Heart right ventricle (tissue), 16 donors: ENCODE measurements around the gene SLC39A11. TPM values are rescaled to one million over a fixed set of nuclear protein-coding genes. Genes with fewer than 3 reads are reported as not detected.

Source experiments
- ATAC-seq, 8 donors: fragments of 200-7000 bp; cut with Tn5 transposase; one replicate each; pipeline ENCODE4 v1.9.1; 2020; ENCODE audit warnings: mild to moderate bottlenecking in 8 of 8, moderate library complexity in 8 of 8, moderate number of reproducible peaks in 1 of 8
- DNase-seq, 2 donors: peaks; one replicate each; pipeline ENCODE4 v3.0.0-alpha.2; 2020
- H3K27ac ChIP-seq, 10 donors: fragments of 200-600 bp; sonication (generic) in 2 of 10; one replicate each; pipeline versions ENCODE4 v1.5.0 to v1.8.0; 2020 to 2022; ENCODE audit warnings: mild to moderate bottlenecking in 3 of 10
- H3K27me3 ChIP-seq, 7 donors: fragments of 200-600 bp; one replicate each; pipeline ENCODE4 v1.8.0; 2021 to 2022; ENCODE audit warnings: mild to moderate bottlenecking in 2 of 7
- H3K36me3 ChIP-seq, 9 donors: fragments of 200-600 bp; sonication (generic) in 1 of 9; one replicate each; pipeline versions ENCODE4 v1.5.0 to v1.8.0; 2020 to 2022; ENCODE audit warnings: mild to moderate bottlenecking in 2 of 9
- H3K4me1 ChIP-seq, 9 donors: fragments of 200-600 bp; sonication (generic) in 1 of 9; one replicate each; pipeline versions ENCODE4 v1.5.0 to v1.8.0; 2020 to 2022; ENCODE audit warnings: mild to moderate bottlenecking in 4 of 9
- H3K4me3 ChIP-seq, 10 donors: fragments of 200-600 bp; sonication (generic) in 2 of 10; one replicate each; pipeline versions ENCODE4 v1.5.0 to v1.8.0; 2020 to 2022; ENCODE audit warnings: mild to moderate bottlenecking in 7 of 10, moderate library complexity in 2 of 10
- H3K9me3 ChIP-seq, 11 donors: fragments of 200-600 bp in 10 of 11; sonication (generic) in 2 of 11; one replicate each; pipeline versions ENCODE4 v1.5.0 to v1.8.0; 2013 to 2022; ENCODE audit warnings: mild to moderate bottlenecking in 2 of 11, control low read depth in 1 of 11, moderate library complexity in 1 of 11
- CTCF ChIP-seq, 9 donors: fragments of 200-600 bp; sonication (generic) in 2 of 9; IDR thresholded peaks; one replicate each; pipeline versions ENCODE4 v1.5.0 to v1.8.0; 2021 to 2022; ENCODE audit warnings: antibody characterized with exemption in 9 of 9, mild to moderate bottlenecking in 5 of 9, moderate library complexity in 1 of 9
- WGBS, 2 donors: extraction: QIAGEN DNeasy Blood & Tissue Kit; methylation state at CpG; one replicate each; pipeline ENCODE4 v1.1.7; 2013; ENCODE audit warnings: inconsistent platforms in 1 of 2; 5-methylcytosine and 5-hydroxymethylcytosine counted together
- intact Hi-C, 10 donors: fragments of 100-400 bp; cut with DNase I; formaldehyde crosslinking; loops; one replicate each; pipeline versions ENCODE4 v1.11.1 to v1.14.2; 2022
- polyA plus RNA-seq, 2 donors: library from polyadenylated mRNA; stranded (reverse); fragments of 200-250 nt; gene quantifications; one replicate each; pipeline ENCODE4 v1.2.3, GENCODE V29; 2013
- total RNA-seq, 10 donors: library from RNA; stranded (reverse); fragmentation: NEBNext Ultra II Directional in 3 of 10; extraction: Animal tissue kit (Norgen Biotek cat#: 25700) in 3 of 10; gene quantifications; one replicate each; pipeline versions ENCODE4 v1.2.1 to v1.2.4, GENCODE V29; 2021 to 2023
- donor health status: Arrhythmogenic right ventricular cardiomyopathy.
- donor health status: ischemic (EF 13 %, LVEDD 7.1; RV severe dilation, severe dysfunction).
- donor health status: healthy with polysubstance abuse.
- donor health status: DM: no; HTN: yes; CAD: no.
- donor health status: DM: no; HTN: no; CAD: no.
- donor health status: ischemic (EF 25% LVEDD 6.9; RV normal size, moderate dysfunction).
- donor health status: ischemic (EF 25% LVEDD 5.7; RV mildly dilated, moderate dysfunction).
- donor health status: healthy.
- donor health status: DM: yes; HTN: yes; CAD: no.
- donor health status: Ischemic cardiomyopathy.
- donor health status: ischemic (EF 35%, LVEDD 5.7; RV mildly dilated, moderate dysfunction).
- donor health status: nonischemic (EF 11% LVEDD 7.7; RV severe dilation, severe dysfunction).
- donor health status: DM: yes; HTN: yes; CAD: no.
- donor health status: PGD.
- donor health status: ischemic (EF 29% LVEDD 5.4; RV normal size, mild dysfunction).
- donor health status: nonischemic (EF 23%, LVEDD 6.1; RV moderate dilation, normal function).

The SLC39A11 gene
- total and polyA plus RNA-seq, 12 donors = 2.4 to 11.3 (median 6.4) TPM

DNA sequence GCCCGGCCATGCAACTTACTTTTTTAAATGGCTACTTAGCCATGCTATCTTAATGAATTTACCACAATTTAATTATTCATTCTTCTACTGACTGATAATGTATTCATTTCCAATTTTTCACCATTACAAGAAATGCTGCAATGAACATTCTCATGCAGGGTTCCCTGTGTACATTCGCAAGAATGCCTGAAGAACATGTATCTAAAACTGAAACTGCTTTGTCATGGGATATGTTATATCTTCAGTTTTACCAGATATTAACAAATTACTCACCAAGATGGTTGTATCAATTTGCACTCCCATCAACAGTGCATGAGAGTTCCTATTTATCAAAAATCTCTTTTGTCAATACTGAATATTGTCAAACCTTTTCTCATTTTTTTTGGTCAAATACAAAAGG lies 100.8 kb downstream of the SLC39A11 start:
- ATAC-seq (no peak), DNase-seq (no peak)
- no peak overlapping the region for H3K4me3 ChIP-seq
- no peak overlapping the region for H3K27ac ChIP-seq
- H3K27me3 ChIP-seq = no peaks in the 10 kb centered on the region
- intact Hi-C loops = loop anchor here in 1 of 10 donors (5.0 kb wide), 1 partner anchor 166 kb away; no protein-coding TSS in a partner anchor
- H3K4me1 ChIP-seq = no peaks in the 10 kb centered on the region
- no peak for TF ChIP-seq CTCF (IDR thresholded peaks at IDR 0.05)
- H3K9me3 ChIP-seq = peaks cover 0 to 9% (median 0%) of the 10 kb centered on the region in 11 donors
- 96 to 98% methylated on average over 2 of the region's 2 CpGs for WGBS, 2 donors
- no peaks in the 10 kb centered on the region for H3K36me3 ChIP-seq

GRCh38 chr17:72989074-72989610 lies 103.3 kb downstream of the SLC39A11 start:
- TF ChIP-seq CTCF (IDR thresholded peaks at IDR 0.05) = no peak
- Histone ChIP-seq H3K36me3 (no peaks in the 10 kb centered on the region), H3K4me1 (peaks cover 0 to 9% (median 0%) of the 10 kb centered on the region in 9 donors), H3K4me3 (no peak overlapping the region), H3K9me3 (no peaks in the 10 kb centered on the region), H3K27ac (no peak overlapping the region), H3K27me3 (no peaks in the 10 kb centered on the region)
- no peak for DNase-seq
- 81 to 83% methylated on average over 6 of the region's 6 CpGs for WGBS, 2 donors
- ATAC-seq = no peak
- intact Hi-C loops = loop anchor here in 8 of 10 donors (5.0 to 10.0 kb wide), 4 partner anchors 103 to 264 kb away; partner anchors contain the start of gene SLC39A11 (in 1 of the 8)

GRCh38 chr17:72988451-72988850 lies 104.0 kb downstream of the SLC39A11 start:
- no peaks in the 10 kb centered on the region for H3K36me3 ChIP-seq
- ATAC-seq (no peak), DNase-seq (no peak)
- no peak overlapping the region for H3K4me3 ChIP-seq
- TF ChIP-seq CTCF (IDR thresholded peaks at IDR 0.05) = no peak
- H3K4me1 ChIP-seq = peaks cover 0 to 9% (median 0%) of the 10 kb centered on the region in 9 donors
- no peaks in the 10 kb centered on the region for H3K27me3 ChIP-seq
- WGBS, 2 donors = 96% methylated on average over 5 of the region's 5 CpGs
- no peaks in the 10 kb centered on the region for H3K9me3 ChIP-seq
- intact Hi-C loops = loop anchor here in 8 of 10 donors (5.0 to 10.0 kb wide), 4 partner anchors 104 to 264 kb away; partner anchors contain the start of gene SLC39A11 (in 1 of the 8)
- H3K27ac ChIP-seq = no peak overlapping the region

DNA sequence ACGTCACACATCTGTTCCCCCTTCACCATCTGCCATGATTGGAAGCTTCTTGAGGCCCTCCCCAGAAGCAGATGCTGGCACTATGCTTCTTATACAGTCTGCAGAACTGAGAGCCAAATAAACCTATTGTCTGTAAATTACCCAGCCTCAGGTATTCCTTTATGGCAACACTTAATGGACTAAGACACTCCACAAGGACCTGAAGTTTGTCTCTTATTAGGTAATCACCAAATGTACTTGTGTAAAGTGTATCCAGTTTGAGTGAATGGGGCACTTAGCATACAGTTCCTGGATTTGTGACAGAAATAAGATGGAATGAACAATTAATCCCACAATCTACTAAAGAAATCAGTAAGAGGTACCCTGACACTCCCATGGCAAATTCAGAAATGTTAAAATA lies 105.3 kb downstream of the SLC39A11 start:
- ATAC-seq (no peak), DNase-seq (no peak)
- TF ChIP-seq CTCF (IDR thresholded peaks at IDR 0.05) = no peak
- Histone ChIP-seq H3K4me3 (no peak overlapping the region), H3K27ac (no peak overlapping the region), H3K27me3 (no peaks in the 10 kb centered on the region), H3K36me3 (no peaks in the 10 kb centered on the region), H3K9me3 (no peaks in the 10 kb centered on the region), H3K4me1 (peaks cover 0 to 9% (median 0%) of the 10 kb centered on the region in 9 donors)
- intact Hi-C loops = loop anchor here in 8 of 10 donors (5.0 to 10.0 kb wide), 4 partner anchors 105 to 262 kb away; partner anchors contain the start of gene SLC39A11 (in 1 of the 8)
- WGBS, 2 donors = 95 to 97% methylated on average over 1 of the region's 1 CpG
